Kidney (tissue), 14 donors: Measurements from ENCODE around the gene RPS18. TPM values are rescaled to one million over a fixed set of nuclear protein-coding genes. Genes with fewer than 3 reads are reported as not detected.
"Not testable (repeated sequence)": the region's sequence is repeated elsewhere in the genome, so short reads cannot be mapped to it uniquely, and the experiment has no call there.

Experiments
- DNase-seq, 5 donors: peaks; one replicate each; pipeline ENCODE4 v3.0.0-alpha.2; 2013 to 2020
- FAIRE-seq: peaks from 2 replicates; lab custom pipeline; 2012; peaks lifted over from hg19 to GRCh38; lab: Jason Lieb, UNC
- H3K27ac ChIP-seq, 2 donors: one replicate each; pipeline ENCODE4 v1.7.0; 2013; ENCODE audit warnings: low read depth in 2 of 2, low read length in 2 of 2, inconsistent platforms in 1 of 2
- H3K27me3 ChIP-seq: one replicate; pipeline ENCODE4 v1.7.1; 2013; ENCODE audit warnings: low read length, inconsistent platforms; ENCODE audit not compliant: control insufficient read depth, insufficient read depth
- H3K36me3 ChIP-seq, 3 donors: one replicate each; pipeline versions ENCODE4 v1.7.0 to v1.7.1; 2013; ENCODE audit warnings: low read length in 3 of 3, control low read depth in 1 of 3, inconsistent platforms in 1 of 3; ENCODE audit not compliant: insufficient read depth in 3 of 3, control insufficient read depth in 2 of 3
- H3K4me1 ChIP-seq, 3 donors: one replicate each; pipeline versions ENCODE4 v1.7.0 to v1.7.1; 2013; ENCODE audit warnings: low read length in 3 of 3, inconsistent platforms in 1 of 3, low read depth in 1 of 3; ENCODE audit not compliant: control insufficient read depth in 2 of 3, insufficient read depth in 2 of 3
- H3K4me3 ChIP-seq, 3 donors: one replicate each; pipeline versions ENCODE4 v1.7.0 to v1.8.1; 2013; ENCODE audit warnings: low read length in 3 of 3, control low read depth in 1 of 3, inconsistent platforms in 1 of 3
- H3K9ac ChIP-seq, 3 donors: one replicate each; pipeline versions ENCODE4 v1.7.0 to v1.7.1; 2013; ENCODE audit warnings: low read length in 3 of 3, control low read depth in 1 of 3, inconsistent platforms in 1 of 3
- H3K9me3 ChIP-seq, 3 donors: one replicate each; pipeline versions ENCODE4 v1.7.0 to v1.7.1; 2013; ENCODE audit warnings: low read length in 3 of 3, control low read depth in 1 of 3, inconsistent platforms in 1 of 3; ENCODE audit not compliant: control insufficient read depth in 2 of 3, insufficient read depth in 1 of 3
- CTCF ChIP-seq: IDR thresholded peaks from 3 replicates; pipeline ENCODE4 v1.5.1; 2012; ENCODE audit warnings: mild to moderate bottlenecking, moderate library complexity, borderline replicate concordance; ENCODE audit not compliant: insufficient read depth; ENCODE audit errors: extremely low read depth
- intact Hi-C: fragments of 100-400 bp; cut with DNase I; formaldehyde crosslinking; loops from one replicate; pipeline ENCODE4 v1.11.1; 2022
- polyA plus RNA-seq: library from polyadenylated mRNA; stranded (reverse); fragments of 350-450 nt; fragmentation: Illumina TruSeq; extraction: RNeasy Lipid Tissue Mini Kit (QIAGEN cat#74804); gene quantifications from one replicate; pipeline ENCODE4 v1.2.3, GENCODE V29; 2014; ENCODE audit warnings: low read depth, low replicate concordance; ENCODE audit not compliant: insufficient read depth
- total RNA-seq: library from RNA; stranded (reverse); fragmentation: NEBNext Ultra II Directional; extraction: Animal tissue kit (Norgen Biotek cat#: 25700); gene quantifications from one replicate; pipeline ENCODE4 v1.2.1, GENCODE V29; 2021
- donor health status: control.
- donor health status: control.
- donor health status: control.
- donor health status: control.
- donor health status: control.
- donor health status: DM: yes; HTN: yes; CAD: no.
- donor health status: Normal renal cell carcinoma (clear cell type).

RPS18 gene
- total and polyA plus RNA-seq, 2 donors from 2014 or later, result 1,706 to 2,618 TPM

GRCh38 chr6:33272275-33273128 lies 627 bp downstream of the RPS18 start:
- Histone ChIP-seq H3K27me3 (no peaks in the 10 kb centered on the region), H3K4me3 (peak overlapping the region; percentile 84 to 94 (median 93)), H3K36me3 (peaks cover 13 to 37% (median 20%) of the 10 kb centered on the region in 3 donors), H3K4me1 (peaks cover 6 to 31% (median 16%) of the 10 kb centered on the region in 3 donors), H3K9me3 (no peaks in the 10 kb centered on the region), H3K27ac (peak overlapping the region; percentile 39 to 93), H3K9ac (peak overlapping the region; percentile 61 to 95 (median 89))
- FAIRE-seq (no peak), DNase-seq (no peak)
- no peak for TF ChIP-seq CTCF
- intact Hi-C loops, result no loop called here

GRCh38 chr6:33273129-33273923 lies 1.5 kb downstream of the RPS18 start:
- FAIRE-seq (no peak), DNase-seq (no peak)
- no peak overlapping the region for H3K27ac ChIP-seq
- H3K36me3 ChIP-seq, result peaks cover 9 to 29% (median 13%) of the 10 kb centered on the region in 3 donors
- TF ChIP-seq CTCF, result no peak
- peak overlapping the region in 2 of 3 donors; percentile 93 to 94 for H3K4me3 ChIP-seq
- peak overlapping the region in 1 of 3 donors; percentile 89 for H3K9ac ChIP-seq
- no peaks in the 10 kb centered on the region for H3K27me3 ChIP-seq
- no peaks in the 10 kb centered on the region for H3K9me3 ChIP-seq
- peaks cover 6 to 35% (median 16%) of the 10 kb centered on the region in 3 donors for H3K4me1 ChIP-seq
- intact Hi-C loops, result no loop called here

GRCh38 chr6:33273924-33274902 lies 2.3 kb downstream of the RPS18 start:
- peaks cover 6 to 35% (median 16%) of the 10 kb centered on the region in 3 donors for H3K4me1 ChIP-seq
- DNase-seq (no peak), FAIRE-seq (no peak)
- intact Hi-C loops, result no loop called here
- H3K9me3 ChIP-seq, result no peaks in the 10 kb centered on the region
- H3K27ac ChIP-seq, result no peak overlapping the region
- no peaks in the 10 kb centered on the region for H3K27me3 ChIP-seq
- no peak overlapping the region for H3K4me3 ChIP-seq
- peaks cover 6 to 20% (median 13%) of the 10 kb centered on the region in 3 donors for H3K36me3 ChIP-seq
- H3K9ac ChIP-seq, result no peak overlapping the region
- TF ChIP-seq CTCF, result no peak

GRCh38 chr6:33275795-33276580 lies 4.1 kb downstream of the RPS18 start:
- H3K27me3 ChIP-seq, DNase-seq, FAIRE-seq, intact Hi-C loops, H3K9me3 ChIP-seq, H3K27ac ChIP-seq: not testable (repeated sequence)
- Histone ChIP-seq H3K9ac (peak overlapping the region in 2 of 3 donors; percentile 21 to 27), H3K4me3 (peak overlapping the region in 1 of 3 donors; percentile 65), H3K36me3 (peaks cover 6 to 23% (median 19%) of the 10 kb centered on the region in 3 donors), H3K4me1 (peaks cover 6 to 30% (median 16%) of the 10 kb centered on the region in 3 donors)
